NCI-H2081 (cell line): ENCODE data around the gene CTXN3.
A peak's percentile ranks its signal among the peaks of the same experiment; 100 is the strongest.

Experiments used
- DNase-seq, 2 experiments: peaks; one replicate each; lab custom pipeline; 2025; lab: John Stamatoyannopoulos, UW

CTXN3 gene

GRCh38 chr5:127699416-127699815 is 50.5 kb downstream of the CTXN3 start:
- DNase-seq = no peak

GRCh38 chr5:127700237-127700766 is 51.4 kb downstream of the CTXN3 start:
- no peak for DNase-seq

- DNase-seq = no peak
Observed at GRCh38 chr5:127702434-127702833, 53.6 kb downstream of the CTXN3 start.

GRCh38 chr5:127702926-127703561 is 54.2 kb downstream of the CTXN3 start, which contains the start of gene CCDC192:
Gene CCDC192, plus strand, starts transcription at chr5:127703391. Its CDS starts 55 bp downstream, at chr5:127703446.
- no peak for DNase-seq

GRCh38 chr5:127705120-127705892 is 56.4 kb downstream of the CTXN3 start:
- peak in 1 of 2 experiments; percentile 4 for DNase-seq

GRCh38 chr5:127706691-127707090 is 57.8 kb downstream of the CTXN3 start:
- no peak for DNase-seq

- no peak for DNase-seq
Observed at GRCh38 chr5:127707209-127707608, 58.3 kb downstream of the CTXN3 start.
